ENCODE results near the gene UGT1A8.

GRCh38 chr2:233702238-233702637 is 84.8 kb downstream of the UGT1A8 start:
- TF ChIP-seq FOXM1 (IDR thresholded peaks at IDR 0.05; ENCODE audit: low read depth) (no peak), FOXJ3 (CRISPR knock-in tag; IDR thresholded peaks at IDR 0.05) (no peak), EP300 (IDR thresholded peaks at IDR 0.05; ENCODE audit: borderline replicate concordance in 1 of 2, low read depth in 1 of 2, low read length in 1 of 2) (no peak), NRF1 (IDR thresholded peaks at IDR 0.05; ENCODE audit: low read depth, low read length) (no peak), CTCF (IDR thresholded peaks at IDR 0.05) (no peak), GABPA (IDR thresholded peaks at IDR 0.05; ENCODE audit: low read depth) (no peak), TAF1 (IDR thresholded peaks at IDR 0.05; ENCODE audit: borderline replicate concordance, low read depth, low read length) (no peak), TCF12 (IDR thresholded peaks at IDR 0.05) (no peak), CHD2 (IDR thresholded peaks at IDR 0.05; ENCODE audit: low read length, partially characterized antibody) (no peak), SIN3A (IDR thresholded peaks at IDR 0.05; ENCODE audit: borderline replicate concordance, low read depth, low read length) (no peak), REST (IDR thresholded peaks at IDR 0.05; ENCODE audit: low read depth, low read length) (no peak), POLR2AphosphoS5 (IDR thresholded peaks at IDR 0.05; ENCODE audit: low read depth, low read length) (no peak), MAX (IDR thresholded peaks at IDR 0.05; ENCODE audit: low read depth) (no peak)

All from SK-N-SH (cell line).